RPMI8226 (cell line): ENCODE measurements around the gene DNAJC18.
"Not testable (repeated sequence)": the region's sequence is repeated elsewhere in the genome, so short reads cannot be mapped to it uniquely, and the experiment has no call there.

ENCODE experiments used
- DNase-seq: peaks from one replicate; pipeline ENCODE4 v3.0.0-alpha.2; 2015

The DNAJC18 gene

GRCh38 chr5:139402561-139403158, 36.7 kb downstream of the DNAJC18 start:
- peak; percentile 27 for DNase-seq

GRCh38 chr5:139401546-139401945, 37.8 kb downstream of the DNAJC18 start:
- DNase-seq, result no peak

DNA sequence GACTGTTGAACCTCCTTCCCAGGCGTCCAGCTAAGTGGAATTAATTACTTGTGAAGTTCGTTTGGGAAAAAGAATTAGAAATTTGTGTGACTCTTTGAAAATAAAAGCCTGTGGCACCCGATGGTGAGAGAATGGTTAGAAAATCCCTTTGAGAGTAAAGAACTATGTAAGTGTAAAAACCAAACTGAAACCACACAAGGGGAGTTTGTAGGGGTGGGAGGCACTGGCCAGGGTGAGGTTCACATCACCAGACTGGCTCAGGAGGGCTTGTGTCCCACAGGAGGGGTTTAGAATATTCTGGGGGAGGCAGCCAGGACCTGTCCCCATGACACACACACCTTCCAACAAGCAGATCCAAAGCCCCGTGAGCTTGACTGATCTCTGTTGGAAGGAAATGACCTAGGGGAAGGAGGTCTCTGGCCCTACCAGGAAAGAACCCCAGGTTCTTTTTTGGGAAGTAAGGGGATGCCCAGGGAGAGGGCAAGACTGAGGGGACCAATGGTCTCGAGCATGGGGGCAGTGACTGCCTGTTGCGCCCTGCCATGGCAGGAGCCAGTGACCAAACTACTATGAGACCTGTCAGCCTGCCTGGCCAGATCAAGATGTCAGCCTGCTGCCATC, 39.7 kb downstream of the DNAJC18 start:
- no peak for DNase-seq

DNA sequence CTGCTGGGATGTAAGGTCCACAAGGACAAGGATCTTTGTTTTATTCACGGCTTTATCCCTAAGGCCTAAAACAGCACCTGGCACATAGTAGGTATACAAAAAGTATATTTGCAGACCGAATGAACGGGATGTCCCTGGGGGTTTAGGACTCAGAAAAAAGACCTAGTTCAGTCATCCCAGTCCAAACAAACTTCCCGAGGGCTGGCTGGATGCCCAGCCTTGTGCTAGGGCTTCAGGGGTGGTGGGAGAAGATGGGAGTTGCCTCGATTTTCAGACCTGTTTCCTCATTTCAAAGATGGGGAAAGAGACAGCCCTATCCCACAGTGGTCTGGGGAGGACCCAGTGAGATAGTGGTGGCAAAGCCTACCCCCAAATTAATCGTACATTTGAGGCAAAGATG, 41.4 kb downstream of the DNAJC18 start:
- no peak for DNase-seq

- DNase-seq, result no peak
These were observed 42.6 kb downstream of the DNAJC18 start for GRCh38 chr5:139396691-139397090.

DNA sequence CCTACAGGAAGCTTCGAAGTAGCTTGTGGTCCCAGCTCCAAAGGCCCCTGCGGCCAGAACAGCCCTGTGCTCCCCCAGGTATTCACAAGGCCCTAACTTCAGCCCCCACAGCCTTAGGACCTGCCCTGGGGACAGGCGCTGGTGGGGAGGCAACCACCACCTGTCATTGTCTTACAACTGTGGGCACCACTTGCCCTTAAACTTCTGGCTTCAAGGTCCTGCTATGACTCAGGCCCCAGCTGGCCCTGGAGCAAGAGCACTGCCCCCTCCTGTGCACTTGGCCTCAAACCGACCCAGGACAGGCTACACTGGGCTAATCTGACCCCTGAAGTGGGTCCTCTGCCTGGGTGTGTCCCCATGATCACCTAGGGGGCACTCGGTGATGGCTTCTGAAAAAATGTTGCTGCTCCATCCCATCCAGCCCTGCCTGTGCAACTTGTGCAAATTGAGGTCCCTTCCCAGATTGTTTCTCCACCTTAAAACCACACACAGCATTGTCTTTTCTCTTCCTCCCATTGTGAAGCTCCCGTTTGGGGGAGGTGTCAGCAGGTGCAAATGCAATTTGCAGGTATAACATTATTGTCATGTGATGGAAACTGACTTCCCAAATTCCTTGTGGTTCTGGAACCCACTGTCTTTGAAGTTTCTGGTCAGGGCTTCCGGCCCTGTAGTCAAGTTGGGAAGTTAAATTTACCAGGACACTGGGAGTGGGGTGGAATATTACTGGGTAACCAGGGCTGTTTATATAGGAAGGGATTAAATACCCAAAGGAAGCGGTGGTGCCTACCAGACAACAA, 43.3 kb downstream of the DNAJC18 start:
- DNase-seq, result no peak

DNA sequence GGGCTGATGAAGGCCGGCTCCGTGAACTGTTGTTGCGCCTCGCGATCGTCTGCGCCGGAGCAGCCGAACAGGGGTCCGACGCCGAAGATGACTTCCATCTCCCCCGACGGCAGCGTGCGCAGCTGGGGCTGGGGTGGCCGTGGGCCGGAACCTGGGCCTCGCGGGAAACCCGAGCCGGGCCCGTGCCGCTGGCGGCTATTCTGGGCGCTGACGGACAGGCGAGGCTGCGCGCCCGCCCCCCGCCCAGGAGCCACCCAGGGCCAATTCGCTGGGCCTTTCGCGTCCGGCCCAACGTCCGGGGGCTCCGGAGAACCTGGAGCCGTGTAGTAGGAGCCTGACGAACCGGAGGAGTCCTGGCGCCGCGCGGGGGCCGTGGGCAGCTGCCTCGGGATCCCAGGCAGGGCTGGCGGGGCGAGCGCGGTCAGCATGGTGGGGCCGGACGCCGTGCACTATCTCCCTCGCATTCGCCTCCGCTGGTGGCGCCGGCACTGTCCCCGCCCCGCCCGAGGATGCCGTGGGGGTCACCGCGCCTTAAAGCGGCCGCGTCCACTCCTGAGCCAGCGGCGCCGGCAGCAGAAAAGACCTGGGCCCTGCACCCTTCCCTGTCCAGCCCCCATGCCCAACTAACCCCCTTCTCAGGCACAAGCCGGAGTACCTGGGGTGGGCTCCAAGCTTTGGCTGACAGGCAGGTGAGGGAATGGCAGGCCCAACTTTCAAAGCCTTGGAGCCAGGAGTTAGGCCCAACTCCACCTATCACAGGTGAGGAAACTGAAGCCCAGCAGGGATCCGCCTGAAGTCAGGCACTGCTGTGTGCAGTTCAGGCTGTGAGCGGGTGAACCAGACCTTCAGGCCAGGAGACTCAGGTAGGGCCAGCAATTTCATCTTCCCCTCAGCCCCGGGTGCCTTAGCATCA, 44.4 kb downstream of the DNAJC18 start, which contains the start of gene PROB1:
PROB1 (minus strand) TSS at position 451 of the 913 bp plus-strand sequence; CDS start at position 428, 23 bp downstream.
- DNase-seq, result no peak

- DNase-seq, result peak; percentile 86
These were observed 45.1 kb downstream of the DNAJC18 start for GRCh38 chr5:139394123-139394653.

DNA sequence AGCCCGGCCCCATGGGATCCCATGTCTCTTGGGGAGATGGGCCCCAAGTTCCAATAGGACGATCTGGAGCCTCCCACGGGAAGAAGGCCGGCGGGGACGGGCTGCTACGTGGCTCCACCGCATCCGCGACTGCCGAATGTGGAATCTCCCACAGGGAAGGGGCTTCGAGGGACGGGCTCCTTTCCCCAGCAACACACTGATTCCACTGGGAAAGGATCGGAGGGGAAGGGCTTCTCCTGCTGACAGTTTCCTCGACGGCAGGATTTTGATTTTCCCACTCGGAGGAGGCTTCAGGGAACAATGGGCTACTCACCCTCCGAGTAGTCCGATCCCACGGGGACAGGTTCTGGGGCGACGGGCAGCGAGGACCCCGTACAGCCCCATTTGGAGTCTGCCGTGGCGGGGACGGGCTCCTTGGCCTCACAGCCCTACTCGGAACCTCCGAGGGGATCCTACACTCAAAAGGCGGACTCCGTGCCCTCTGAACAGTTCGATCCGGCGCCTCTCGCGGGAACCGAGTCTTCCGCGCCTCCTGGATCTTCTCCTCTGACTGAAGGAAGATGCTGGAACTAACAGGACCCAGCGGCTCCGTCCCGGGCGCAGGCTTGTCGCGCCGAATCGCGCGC, 45.7 kb downstream of the DNAJC18 start:
- DNase-seq, result no peak

DNA sequence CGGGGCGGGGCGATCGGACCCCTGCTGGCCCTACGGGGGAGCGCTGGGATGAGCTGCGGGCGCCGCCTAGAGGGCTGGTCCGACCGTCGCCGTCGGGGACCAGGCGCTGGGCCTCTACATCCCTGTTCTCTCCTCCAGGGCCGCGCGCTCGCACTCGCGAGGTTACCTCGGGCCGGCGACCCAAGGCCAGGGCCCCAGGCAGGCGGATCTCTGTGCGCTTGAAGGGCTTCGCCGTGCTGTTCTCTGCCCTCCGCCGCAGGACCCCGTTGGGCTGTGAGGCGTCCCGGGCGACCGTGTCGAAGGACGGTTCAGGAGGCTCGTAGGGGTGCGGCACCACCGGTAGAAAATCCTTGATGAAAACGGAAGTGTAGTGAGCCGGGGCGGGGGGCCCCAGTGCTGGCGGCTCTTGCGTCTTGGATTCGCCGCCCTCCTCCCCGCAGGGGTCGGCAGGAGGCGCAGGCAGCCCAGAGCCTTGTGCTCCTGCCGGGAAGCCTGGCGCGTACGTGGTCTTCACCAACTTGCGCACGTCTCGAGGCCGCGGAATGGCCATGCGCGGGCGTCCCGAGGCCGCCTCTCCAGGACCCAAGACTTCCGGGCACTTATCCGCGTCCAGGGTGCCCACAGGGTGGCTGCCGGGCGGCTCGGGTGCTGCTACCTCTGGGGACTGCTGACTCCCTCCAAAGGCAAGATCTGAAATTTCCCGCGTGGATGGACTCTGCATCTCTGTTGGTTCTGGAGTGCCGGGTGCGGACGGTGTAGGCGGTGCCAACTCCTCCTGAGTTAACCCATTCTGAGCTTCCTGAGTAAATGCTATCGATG, 46.4 kb downstream of the DNAJC18 start:
- peak; percentile 91 for DNase-seq

- DNase-seq, result no peak
These were observed 47.0 kb downstream of the DNAJC18 start for GRCh38 chr5:139392324-139392677.

DNA sequence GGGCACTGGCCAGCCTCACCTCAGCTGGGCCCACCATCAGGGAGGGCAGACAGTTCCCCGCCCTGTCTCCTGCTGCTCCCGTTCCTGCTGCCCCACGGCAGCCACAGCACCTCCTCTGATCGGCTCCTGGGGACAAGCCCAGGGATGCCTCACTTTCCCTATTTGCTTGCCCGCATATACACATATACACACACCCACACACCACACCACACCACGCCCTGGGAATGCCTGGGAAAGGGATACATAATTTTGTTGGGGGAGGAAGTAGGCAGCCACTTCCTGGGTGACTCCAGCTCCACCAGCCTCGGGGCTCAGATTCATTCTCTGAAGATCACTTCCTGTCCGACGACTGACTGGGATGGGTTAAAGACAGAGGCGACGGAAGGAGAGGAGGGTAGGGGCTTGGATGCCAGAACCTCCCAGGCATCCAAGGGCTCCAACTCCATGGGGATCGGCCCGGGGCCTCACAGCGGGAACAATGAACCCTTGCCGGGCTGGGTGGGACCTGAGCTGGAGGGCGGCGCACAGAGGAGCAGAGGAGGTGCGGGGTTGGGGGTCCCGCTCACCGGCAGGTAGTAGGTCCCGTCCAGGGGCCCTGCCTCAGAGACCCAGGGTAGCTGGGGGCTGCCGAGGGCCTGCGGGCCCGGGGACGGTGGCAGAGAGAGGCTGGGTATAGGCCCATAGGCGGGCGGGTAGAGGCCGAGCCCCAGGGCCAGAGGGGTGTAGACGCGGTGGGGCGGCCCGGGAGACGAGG, 47.6 kb downstream of the DNAJC18 start:
- DNase-seq, result peak; percentile 66

DNA sequence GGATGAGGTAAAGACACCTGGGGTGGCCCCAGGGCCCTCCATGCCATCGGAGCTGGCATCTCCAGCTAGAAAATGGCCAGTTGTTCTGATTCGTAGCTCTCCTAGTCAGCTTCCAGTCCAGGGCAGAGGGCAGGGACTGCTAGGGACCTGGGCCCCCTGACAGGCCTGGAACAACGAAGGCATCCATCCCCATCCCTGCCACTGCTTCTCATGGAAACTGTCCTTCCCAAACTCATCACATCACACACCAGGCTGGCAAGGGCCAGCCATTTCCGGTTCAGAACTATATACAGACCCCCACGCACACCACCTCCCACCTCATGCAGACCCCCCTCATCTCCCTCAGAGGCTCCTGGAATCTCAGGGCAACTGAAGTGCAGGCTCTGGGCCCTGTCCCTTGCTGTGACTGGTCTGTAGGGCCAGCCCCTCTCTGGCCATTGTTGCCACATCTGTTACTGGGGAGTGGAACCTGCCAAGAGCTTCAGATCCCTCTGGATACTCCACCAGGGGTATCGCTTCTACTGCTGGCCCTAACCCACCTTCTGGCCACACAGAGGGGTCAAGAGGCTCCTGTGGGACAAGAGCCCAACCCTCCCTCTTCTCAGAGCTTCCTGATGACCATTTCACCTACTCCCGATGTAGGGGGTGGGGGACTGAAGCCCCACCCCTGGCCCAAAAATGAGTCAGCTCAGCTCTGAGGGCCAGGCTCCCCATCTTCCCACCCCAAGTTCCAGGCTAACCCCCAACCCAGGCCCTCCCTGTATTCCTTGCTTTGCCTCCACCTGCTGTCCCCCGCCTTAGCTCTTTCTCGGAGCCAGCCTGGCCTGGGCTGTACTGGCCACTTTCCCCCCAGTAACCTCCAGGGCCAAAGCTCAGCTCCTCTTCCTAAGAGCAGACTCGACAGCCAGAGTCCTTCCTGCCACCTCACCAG, 48.4 kb downstream of the DNAJC18 start:
- DNase-seq, result peak; percentile 25

DNA sequence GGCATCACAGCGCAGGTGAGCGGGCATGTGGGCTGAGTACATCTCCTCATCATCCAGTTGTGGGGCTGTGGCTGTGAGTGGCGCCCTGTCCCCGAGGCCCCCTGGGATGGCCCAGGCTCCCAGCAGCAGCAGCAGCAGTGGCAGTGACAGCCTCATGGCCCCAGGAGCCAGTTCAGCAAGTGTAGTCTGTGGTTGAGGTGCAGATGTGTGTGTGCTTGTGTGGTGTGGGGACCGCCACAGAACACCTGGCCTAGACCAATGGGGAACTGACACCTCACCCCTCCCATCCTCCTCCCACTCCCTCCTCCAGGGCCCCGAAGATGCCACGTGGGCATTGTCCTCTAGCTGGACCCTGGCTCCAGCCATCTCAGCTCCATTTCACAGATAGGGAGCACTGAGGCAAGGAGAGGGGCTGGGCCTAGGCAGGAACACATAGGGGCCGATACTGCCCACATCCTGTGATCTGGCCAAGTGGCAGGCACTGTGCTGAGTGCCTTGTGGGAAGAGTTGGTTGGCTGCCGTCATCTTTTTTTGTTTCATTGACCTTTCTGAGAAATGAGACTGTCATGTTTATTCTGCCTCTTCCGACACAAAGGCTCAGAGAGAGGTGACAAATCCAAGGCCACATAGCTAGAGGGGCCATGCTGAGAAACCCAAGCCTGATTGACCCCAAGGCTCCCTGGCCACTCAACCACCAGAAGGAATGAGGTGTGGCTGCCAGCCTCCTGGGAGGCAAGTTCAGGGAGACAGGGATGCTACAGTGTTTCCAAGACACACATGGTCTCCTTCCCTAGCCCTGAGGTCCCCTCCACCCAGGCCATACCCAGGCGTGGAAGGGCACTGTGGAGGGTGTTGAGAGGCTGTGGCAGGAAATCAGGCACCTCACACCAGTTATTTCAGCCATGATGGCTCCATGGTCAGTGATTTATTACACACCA, 49.4 kb downstream of the DNAJC18 start, which contains the start of gene MZB1:
MZB1 (minus strand) TSS at position 213 of the 938 bp plus-strand sequence; CDS start at position 156, 57 bp downstream.
- peak; percentile 98 for DNase-seq

- peak; percentile 86 for DNase-seq
These were observed 51.0 kb downstream of the DNAJC18 start for GRCh38 chr5:139388198-139388821.

GRCh38 chr5:139387611-139388197, 51.6 kb downstream of the DNAJC18 start:
- peak; percentile 37 for DNase-seq

- DNase-seq, result not testable (repeated sequence)
These were observed 52.4 kb downstream of the DNAJC18 start for GRCh38 chr5:139386956-139387355.
